AG10803 (cell line): ENCODE data around the gene FARP1.

Experiments
- DNase-seq: peaks from one replicate; pipeline ENCODE4 v3.0.0; 2010; ENCODE audit warnings: low read depth
- H3K4me3 ChIP-seq: 2 replicates; pipeline ENCODE4 v1.5.1; 2011; ENCODE audit warnings: mild to moderate bottlenecking, low read length, control low read depth
- TF ChIP-seq, protein P1 (sequence below): conservative IDR thresholded peaks from 2 replicates; pipeline ENCODE4 v1.5.1; 2011; ENCODE audit warnings: mild to moderate bottlenecking, low read length, control low read depth, inconsistent platforms

The FARP1 gene

DNA sequence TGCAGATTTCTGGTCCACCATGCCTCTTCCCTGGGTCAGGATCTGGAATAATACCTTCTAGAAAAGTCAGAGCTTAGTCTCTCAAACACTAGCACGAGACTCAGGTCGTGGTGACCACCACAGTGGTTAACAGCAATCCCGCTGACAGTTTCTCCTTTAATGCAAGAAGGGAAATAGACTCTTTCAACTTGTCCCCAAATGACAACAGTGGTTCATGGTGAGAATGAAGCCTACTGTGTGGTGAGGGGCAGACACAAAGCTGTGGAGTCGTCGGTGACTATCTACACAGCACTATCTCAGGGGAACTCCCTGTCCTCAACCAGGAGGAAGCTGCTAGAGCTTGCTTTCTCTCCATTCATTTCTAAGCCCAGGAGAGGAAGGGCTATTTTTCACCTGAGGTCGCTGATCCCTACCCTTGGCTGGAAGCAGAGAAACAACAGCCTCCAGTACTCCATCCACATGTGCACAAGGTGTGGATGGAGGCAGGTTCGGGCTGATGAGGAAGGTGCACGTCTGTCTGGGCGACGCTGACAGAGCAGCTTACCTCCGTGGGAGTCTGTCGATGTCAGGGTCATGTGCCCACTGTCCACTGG lies 361.6 kb downstream of the FARP1 start:
- DNase-seq: no peak
- TF ChIP-seq, protein P1, sequence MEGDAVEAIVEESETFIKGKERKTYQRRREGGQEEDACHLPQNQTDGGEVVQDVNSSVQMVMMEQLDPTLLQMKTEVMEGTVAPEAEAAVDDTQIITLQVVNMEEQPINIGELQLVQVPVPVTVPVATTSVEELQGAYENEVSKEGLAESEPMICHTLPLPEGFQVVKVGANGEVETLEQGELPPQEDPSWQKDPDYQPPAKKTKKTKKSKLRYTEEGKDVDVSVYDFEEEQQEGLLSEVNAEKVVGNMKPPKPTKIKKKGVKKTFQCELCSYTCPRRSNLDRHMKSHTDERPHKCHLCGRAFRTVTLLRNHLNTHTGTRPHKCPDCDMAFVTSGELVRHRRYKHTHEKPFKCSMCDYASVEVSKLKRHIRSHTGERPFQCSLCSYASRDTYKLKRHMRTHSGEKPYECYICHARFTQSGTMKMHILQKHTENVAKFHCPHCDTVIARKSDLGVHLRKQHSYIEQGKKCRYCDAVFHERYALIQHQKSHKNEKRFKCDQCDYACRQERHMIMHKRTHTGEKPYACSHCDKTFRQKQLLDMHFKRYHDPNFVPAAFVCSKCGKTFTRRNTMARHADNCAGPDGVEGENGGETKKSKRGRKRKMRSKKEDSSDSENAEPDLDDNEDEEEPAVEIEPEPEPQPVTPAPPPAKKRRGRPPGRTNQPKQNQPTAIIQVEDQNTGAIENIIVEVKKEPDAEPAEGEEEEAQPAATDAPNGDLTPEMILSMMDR: no peak
- H3K4me3 ChIP-seq: no peak overlapping the region
